HG02623 (cell line): ENCODE results near the gene OR10H4.
"Not testable (repeated sequence)": the region's sequence is repeated elsewhere in the genome, so short reads cannot be mapped to it uniquely, and the experiment has no call there.

Experiments used
- ATAC-seq: cut with Tn5 transposase; IDR thresholded peaks from one replicate; pipeline ENCODE4 v1.9.1; 2021; ENCODE audit warnings: moderate library complexity; ENCODE audit not compliant: unreplicated experiment

OR10H4 gene

DNA sequence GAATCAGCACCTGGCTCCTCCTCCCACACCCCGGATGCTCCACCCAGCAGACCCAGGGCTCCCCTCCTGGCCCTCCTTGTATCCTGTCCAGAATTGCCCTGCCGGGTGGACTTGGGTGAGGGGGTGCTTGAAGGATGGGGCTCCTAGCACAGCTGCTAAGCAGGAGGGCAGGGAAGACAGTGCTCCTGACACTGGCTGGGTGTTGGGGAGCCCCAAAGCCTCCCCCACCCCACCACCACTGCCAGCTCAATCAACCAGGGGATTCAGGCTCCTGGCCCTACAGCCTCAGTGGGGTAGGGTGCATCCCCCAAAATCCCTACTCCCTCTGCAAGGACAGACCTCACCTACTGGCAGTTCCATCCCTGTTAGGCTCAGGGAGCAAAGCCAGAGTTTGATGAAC is 11.9 kb upstream of the OR10H4 start:
- ATAC-seq = no peak

- ATAC-seq = no peak
Measured at GRCh38 chr19:15937771-15938170, 11.0 kb upstream of the OR10H4 start.

- ATAC-seq = no peak
Measured at GRCh38 chr19:15944401-15944800, 4.4 kb upstream of the OR10H4 start.

DNA sequence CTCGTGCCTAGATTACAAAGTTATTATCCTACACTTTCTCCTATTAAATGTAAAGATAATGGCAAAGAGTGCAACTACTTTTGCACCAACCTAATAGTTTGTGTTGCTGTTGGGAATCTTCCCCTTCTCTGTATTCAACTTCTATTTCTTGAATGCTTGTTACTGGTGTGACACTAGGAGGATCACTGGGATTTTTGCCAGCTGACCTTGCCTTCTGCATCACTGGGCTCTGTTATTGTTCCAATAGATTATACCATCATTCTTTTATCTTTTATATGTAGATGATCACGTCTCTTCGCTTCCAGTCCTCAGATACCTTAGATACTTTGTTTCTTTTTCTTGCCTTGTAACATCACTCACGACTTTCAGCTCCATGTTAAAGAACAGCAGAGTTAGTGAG is 3.5 kb upstream of the OR10H4 start:
- no peak for ATAC-seq

DNA sequence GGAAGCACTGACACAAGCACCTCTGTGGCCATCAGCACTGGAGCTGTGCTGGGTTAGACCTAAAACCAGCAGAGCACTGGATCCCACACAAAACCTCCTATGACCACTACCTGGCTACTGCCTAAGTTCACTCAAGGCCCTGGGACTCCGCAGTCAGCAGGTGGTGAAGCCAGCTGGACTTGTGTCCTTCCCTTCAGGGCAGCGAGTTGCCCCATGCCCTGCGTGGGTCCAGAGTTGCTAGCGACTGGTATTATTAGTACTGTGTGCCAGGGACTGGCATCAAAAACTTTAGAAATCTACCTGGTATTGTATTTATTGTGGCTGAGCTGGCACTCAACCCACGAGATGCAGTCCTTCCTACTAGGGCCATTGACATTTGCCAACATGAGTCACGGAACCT is 6.0 kb downstream of the OR10H4 start:
- ATAC-seq = no peak

- ATAC-seq = no peak
Measured at GRCh38 chr19:15962319-15962718, 13.5 kb downstream of the OR10H4 start.

DNA sequence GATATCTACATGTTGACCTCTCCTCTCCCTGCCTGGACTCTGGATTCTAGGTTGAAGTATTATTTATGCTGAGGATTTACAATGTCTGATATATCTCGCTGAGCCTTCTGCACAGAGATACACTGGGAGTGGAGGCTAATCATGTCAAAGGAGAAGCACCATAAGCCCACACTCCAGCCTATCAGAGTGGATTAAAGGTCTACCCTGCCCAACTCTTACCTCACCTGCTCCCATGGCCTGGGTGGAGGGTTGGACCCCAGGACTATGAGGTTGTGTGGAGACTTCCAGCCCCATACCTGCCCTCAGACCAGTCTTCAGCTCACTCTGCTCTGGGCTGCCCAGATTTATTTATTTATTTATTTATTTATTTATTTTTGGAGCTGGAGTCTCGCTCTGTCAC is 15.4 kb downstream of the OR10H4 start:
- ATAC-seq = no peak

DNA sequence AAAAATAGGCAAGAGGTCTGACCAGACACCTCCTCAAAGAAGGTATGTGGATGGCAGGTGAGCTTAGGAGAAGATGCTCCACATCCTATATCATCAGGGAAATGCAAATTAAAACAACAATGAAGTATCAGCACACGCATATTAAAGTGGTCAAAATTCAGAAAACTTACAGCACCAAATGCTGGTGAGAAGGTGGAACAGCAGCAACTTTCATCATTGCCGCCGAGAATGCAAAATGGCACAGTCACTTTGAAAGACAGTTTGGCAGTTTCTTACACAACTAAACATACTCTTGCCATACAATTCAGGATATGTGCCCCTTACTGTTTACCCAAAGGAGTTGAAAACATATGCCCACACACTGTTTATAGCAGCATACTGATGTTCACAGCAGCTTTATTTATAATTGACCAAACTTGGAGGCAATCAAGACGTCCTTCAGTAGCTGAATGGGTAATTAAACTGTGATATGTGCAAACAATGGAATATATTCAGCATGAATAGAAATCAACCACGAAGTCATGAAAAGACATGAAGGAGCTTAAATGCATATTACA is 22.5 kb downstream of the OR10H4 start:
- no peak for ATAC-seq

DNA sequence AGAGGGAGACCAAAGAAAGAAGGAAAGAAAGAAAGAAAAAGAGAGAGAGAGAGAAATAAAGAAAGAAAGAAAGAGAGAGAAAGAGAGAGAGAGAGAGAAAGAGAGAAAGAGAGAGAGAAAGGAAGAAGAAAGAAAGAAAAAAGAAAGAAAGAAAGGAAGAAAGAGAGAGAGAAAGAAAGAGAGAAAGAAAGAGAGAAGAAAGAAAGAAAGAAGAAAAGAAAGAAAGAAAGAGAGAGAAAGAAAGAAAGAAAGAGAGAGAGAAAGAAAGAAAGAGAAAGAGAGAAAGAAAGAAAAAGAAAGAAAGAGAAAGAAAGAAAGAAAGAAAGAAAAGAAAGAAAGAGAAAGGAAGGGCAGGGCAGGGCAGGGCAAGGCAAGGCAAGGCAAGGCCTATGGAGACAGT is 23.2 kb downstream of the OR10H4 start:
- not testable (repeated sequence) for ATAC-seq

DNA sequence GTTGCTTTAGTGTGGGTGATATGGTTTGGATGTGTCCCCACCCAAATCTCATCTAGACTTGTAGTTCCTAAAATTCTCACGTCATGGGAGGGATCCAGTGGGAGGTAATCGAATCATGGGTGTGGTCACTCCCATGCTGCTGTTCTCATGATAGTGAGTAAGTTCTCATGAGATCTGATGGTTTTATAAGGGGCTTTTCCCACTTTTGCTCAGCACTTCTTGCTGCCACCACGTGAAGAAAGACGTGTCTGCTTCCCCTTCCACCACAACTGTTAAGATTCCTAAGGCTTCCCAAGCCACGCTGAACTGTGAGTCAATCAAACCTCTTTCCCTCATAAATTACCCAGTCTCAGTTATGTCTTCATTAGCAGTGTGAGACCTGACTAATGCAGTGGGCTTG is 26.0 kb downstream of the OR10H4 start:
- no peak for ATAC-seq

DNA sequence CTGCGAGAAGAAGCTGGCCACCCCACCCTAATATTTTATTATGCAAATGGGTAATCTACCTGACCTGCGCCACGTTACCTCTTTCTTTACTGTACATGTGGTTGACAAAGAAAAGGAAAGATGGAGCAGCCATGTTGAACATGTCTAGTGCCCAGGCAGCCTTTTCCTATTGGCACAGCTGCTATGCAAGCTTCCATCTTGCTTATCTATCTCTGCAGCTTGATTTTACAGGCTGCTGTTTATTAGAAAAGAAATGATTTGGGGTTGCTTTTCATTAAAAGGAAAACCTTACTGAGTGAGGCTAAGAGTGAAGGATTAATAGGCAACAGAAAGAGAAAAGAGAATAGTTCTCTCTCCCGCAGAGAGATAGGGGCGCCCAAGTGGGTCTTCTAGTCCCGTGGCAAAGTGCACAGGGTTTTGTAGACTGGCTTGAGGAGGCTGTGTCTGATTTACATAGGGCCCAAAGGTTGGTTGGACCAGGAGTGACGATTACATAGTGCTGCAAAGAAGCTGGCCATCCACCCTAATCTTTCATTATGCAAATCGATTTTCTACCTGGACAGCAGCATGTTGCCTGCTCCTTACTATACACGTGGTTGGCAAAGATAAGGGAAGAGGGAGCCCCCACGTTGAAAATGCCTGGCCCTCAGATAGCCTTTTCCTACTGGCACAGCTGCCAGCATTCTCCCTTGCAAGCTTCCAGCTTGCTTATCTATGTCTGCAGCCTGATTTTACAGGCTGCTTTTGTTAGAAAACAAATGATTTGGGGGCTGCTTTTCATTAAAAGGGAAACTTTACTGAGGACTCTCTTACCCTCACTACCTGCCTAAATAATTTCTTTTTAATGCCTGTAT is 28.3 kb downstream of the OR10H4 start:
- ATAC-seq = no peak

DNA sequence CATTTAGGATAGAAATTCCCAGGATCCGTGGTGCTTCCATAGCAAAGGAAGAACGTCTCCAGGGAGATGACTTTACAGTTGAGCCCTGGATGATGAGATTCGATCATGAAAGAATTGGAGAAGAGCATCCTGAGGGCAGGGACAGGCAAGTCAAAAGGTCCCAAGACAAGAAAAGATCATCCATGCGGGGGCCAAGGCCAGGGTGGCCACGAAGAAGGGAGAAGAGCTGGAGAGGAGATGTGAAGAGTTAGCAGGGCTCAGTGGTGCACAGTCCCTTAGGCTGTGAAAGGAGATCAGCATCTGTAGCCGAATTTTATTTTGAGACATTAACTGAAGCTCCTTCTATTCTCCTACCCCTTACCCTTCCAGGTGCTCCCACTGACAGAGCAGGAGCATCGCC is 28.9 kb downstream of the OR10H4 start:
- ATAC-seq = no peak

- ATAC-seq = no peak
Measured at GRCh38 chr19:15979293-15979692, 30.5 kb downstream of the OR10H4 start.

DNA sequence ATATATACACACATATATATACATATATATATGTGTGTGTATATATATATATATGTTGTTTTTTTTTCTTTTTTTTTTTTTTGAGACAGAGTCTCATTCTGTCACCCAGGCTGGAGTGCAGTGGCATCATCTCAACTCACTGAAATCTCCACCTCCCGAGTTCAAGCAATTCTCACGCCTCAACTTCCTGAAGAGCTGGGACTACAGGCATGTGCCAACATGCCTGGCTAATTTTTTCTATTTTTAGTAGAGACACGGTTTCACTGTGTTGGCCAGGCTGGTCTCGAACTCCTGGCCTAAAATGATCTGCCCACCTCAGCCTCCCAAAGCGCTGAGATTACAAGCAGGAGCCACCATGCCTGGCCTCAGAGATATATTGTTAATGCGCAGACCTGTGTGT is 37.0 kb downstream of the OR10H4 start:
- ATAC-seq = not testable (repeated sequence)

- ATAC-seq = no peak
Measured at GRCh38 chr19:15986701-15987100, 37.9 kb downstream of the OR10H4 start.

DNA sequence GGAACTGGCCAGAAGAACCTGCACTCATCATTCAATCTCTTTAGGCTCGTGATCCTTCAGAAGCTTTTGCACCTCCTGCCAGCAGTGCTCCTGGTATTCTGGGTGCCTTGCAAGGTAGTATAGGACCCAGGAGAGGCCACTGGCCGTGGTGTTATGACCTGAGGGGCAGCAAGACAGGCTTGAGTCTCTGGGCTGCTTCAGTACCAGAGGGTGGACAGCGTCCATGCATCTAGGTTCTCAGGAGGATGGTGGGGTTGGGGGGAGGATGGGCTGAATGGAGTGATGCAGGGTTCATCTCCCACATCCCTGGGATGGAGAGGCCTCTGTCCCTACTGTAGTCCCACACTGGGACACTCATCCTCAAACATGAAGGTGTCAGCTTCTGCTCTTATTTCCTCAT is 41.1 kb downstream of the OR10H4 start:
- ATAC-seq = no peak

DNA sequence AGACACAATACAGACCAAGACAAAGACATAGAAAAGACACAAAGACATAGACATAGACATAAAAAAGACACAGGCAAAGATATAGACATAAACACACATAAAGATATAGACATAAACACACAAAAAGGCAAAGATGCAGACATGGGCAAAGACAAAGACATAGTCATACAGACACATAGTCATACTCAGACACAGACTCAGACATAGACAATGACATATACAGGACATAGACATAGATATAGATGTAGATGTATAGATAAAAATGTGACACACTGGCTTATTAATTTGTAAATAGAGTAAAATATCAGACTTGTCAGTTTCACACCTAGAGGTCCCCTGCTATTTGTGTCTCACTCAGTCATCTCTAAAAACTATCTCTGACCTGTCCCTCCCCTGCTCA is 42.8 kb downstream of the OR10H4 start:
- ATAC-seq = no peak

DNA sequence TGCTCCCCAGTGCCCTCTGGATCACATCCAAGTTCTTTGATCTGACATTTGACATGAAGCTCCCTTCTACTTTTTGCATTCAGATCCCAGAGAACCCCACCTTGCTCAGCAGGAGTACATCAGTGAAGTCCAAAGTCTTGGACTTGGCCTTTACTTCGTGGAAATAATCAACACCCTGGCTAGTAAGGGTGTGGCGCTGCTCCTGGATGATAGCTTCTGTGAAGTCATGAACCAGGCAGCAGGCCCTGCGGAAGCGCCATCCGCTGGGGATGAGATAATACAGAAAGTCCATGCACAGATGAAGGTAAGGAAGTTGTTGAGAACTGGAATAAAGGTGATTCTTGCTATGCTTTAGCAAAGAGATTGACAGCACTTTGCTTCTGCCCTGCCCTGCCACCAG is 43.2 kb downstream of the OR10H4 start:
- no peak for ATAC-seq

- ATAC-seq = no peak
Measured at GRCh38 chr19:15995536-15995935, 46.7 kb downstream of the OR10H4 start.

DNA sequence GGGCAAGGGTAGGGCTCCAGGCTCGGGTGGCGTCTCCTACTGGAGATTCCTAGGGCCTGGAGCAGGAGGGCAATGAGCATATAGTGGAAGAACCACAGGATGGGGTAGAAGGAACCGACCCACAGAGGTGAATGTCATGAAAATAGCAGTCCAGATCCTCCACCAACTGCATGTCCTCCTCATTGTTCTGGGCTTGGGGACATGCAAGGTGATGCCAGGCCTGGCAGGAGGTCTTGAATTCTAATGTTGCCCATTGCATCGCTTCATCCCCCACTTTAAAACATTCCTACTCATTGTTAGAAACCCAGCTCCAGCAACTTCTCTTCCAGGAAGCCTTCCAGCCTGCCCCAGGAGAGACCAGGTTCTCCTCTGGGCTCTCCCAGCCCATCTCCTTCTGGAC is 49.4 kb downstream of the OR10H4 start:
- no peak for ATAC-seq
